IMR-90 (cell line): ENCODE data around the gene TGFB2. TPM values are rescaled to one million over a fixed set of nuclear protein-coding genes. Genes with fewer than 3 reads are reported as not detected.

Experiments used
- ATAC-seq: fragments of 200-7000 bp; cut with Tn5 transposase; 2 replicates; pipeline ENCODE4 v1.9.1; 2020; ENCODE audit warnings: low read depth, mild to moderate bottlenecking, moderate library complexity
- BruUV-seq: library from RNA; stranded (reverse); fragments of 400-500 nt; replicated peaks from 2 replicates; lab custom pipeline; 2021; lab: Mats Ljungman, UMichigan
- CTCF ChIA-PET: fragments of 300-600 bp; formaldehyde crosslinking; extraction: SDS; loops from one replicate; lab custom pipeline; 2021; ENCODE audit warnings: antibody characterized with exemption; lab: Yijun Ruan, JAX
- POLR2A ChIA-PET: fragments of 300-600 bp; sonication (Branson Sonifier 250); formaldehyde crosslinking; loops from one replicate; lab custom pipeline; 2022; ENCODE audit warnings: antibody characterized with exemption; ENCODE audit not compliant: unreplicated experiment; lab: Charles Lee
- DNase-seq: peaks from one replicate; pipeline ENCODE4 v3.0.0; 2013
- H2AFZ ChIP-seq: replicated peaks from 2 replicates; pipeline ENCODE3; 2013; ENCODE audit warnings: low read length, mild to moderate bottlenecking; ENCODE audit not compliant: poor library complexity
- H2AK5ac ChIP-seq: 2 replicates; pipeline ENCODE4 v1.6.1; 2013; ENCODE audit warnings: low read depth, low read length, inconsistent platforms
- H2AK9ac ChIP-seq: replicated peaks from 2 replicates; pipeline ENCODE3; 2013; ENCODE audit warnings: mild to moderate bottlenecking, low read depth, low read length, moderate library complexity; ENCODE audit not compliant: poor library complexity
- H2BK120ac ChIP-seq: 2 replicates; pipeline ENCODE4 v1.6.1; 2013; ENCODE audit warnings: low read depth, low read length, inconsistent platforms
- H2BK15ac ChIP-seq: 3 replicates; pipeline ENCODE4 v1.6.1; 2013; ENCODE audit warnings: low read depth, low read length, inconsistent platforms
- H2BK20ac ChIP-seq: 2 replicates; pipeline ENCODE4 v1.6.1; 2013; ENCODE audit warnings: low read depth, mild to moderate bottlenecking, inconsistent platforms, low read length, moderate library complexity
- H2BK5ac ChIP-seq: 2 replicates; pipeline ENCODE4 v1.6.1; 2013; ENCODE audit warnings: mild to moderate bottlenecking, low read depth, low read length, inconsistent platforms; ENCODE audit not compliant: poor library complexity, severe bottlenecking
- H3K14ac ChIP-seq: replicated peaks from 2 replicates; pipeline ENCODE4 v1.6.1; 2013; ENCODE audit warnings: low read depth, low read length, inconsistent platforms
- H3K18ac ChIP-seq: 2 replicates; pipeline ENCODE4 v1.6.1; 2013; ENCODE audit warnings: low read depth, low read length, control low read depth
- H3K23ac ChIP-seq: 2 replicates; pipeline ENCODE4 v1.6.1; 2013; ENCODE audit warnings: low read depth, low read length, inconsistent platforms
- H3K27ac ChIP-seq: 2 replicates; pipeline ENCODE4 v1.5.1; 2013; ENCODE audit warnings: mild to moderate bottlenecking, control low read depth, low read length; ENCODE audit not compliant: insufficient read depth
- H3K27me3 ChIP-seq: 2 replicates; pipeline ENCODE4 v1.6.1; 2013; ENCODE audit warnings: low read length; ENCODE audit not compliant: control insufficient read depth, insufficient read depth
- H3K36me3 ChIP-seq: 2 replicates; pipeline ENCODE4 v1.6.1; 2013; ENCODE audit warnings: low read length, mixed read lengths; ENCODE audit not compliant: control insufficient read depth, insufficient read depth
- H3K4ac ChIP-seq: 2 replicates; pipeline ENCODE4 v1.6.1; 2013; ENCODE audit warnings: low read depth, low read length, inconsistent platforms
- H3K4me1 ChIP-seq: 2 replicates; pipeline ENCODE4 v1.6.1; 2013; ENCODE audit warnings: low read length, mixed read lengths; ENCODE audit not compliant: control insufficient read depth, insufficient read depth
- H3K4me2 ChIP-seq: 2 replicates; pipeline ENCODE4 v1.6.1; 2013; ENCODE audit warnings: low read depth, mild to moderate bottlenecking, control low read depth, low read length, moderate library complexity
- H3K4me3 ChIP-seq: 2 replicates; pipeline ENCODE4 v1.5.1; 2013; ENCODE audit warnings: low read depth, mild to moderate bottlenecking, control low read depth, low read length, moderate library complexity; ENCODE audit not compliant: insufficient read depth
- H3K56ac ChIP-seq: 2 replicates; pipeline ENCODE4 v1.6.1; 2013; ENCODE audit warnings: low read length, inconsistent platforms; ENCODE audit not compliant: insufficient read depth; ENCODE audit errors: extremely low read depth
- H3K79me1 ChIP-seq, 2 experiments: 2 replicates each; pipeline ENCODE4 v1.6.1; 2013; ENCODE audit warnings: low read length in 2 of 2, inconsistent platforms in 1 of 2, low read depth in 1 of 2
- H3K9ac ChIP-seq: 2 replicates; pipeline ENCODE4 v1.6.1; 2013; ENCODE audit warnings: low read depth, low read length, control low read depth
- H3K9me1 ChIP-seq: 2 replicates; pipeline ENCODE4 v1.6.1; 2013; ENCODE audit warnings: low read length, inconsistent platforms; ENCODE audit not compliant: insufficient read depth
- H3K9me3 ChIP-seq: 2 replicates; pipeline ENCODE4 v1.6.1; 2013; ENCODE audit warnings: low read length; ENCODE audit not compliant: control insufficient read depth, insufficient read depth
- H4K20me1 ChIP-seq: 2 replicates; pipeline ENCODE4 v1.6.1; 2013; ENCODE audit warnings: low read length, inconsistent platforms; ENCODE audit not compliant: insufficient read depth
- H4K5ac ChIP-seq: 2 replicates; pipeline ENCODE4 v1.6.1; 2013; ENCODE audit warnings: mild to moderate bottlenecking, low read depth, low read length, control low read depth
- H4K8ac ChIP-seq, 2 experiments: 2 replicates each; pipeline ENCODE4 v1.6.1; 2013; ENCODE audit warnings: low read depth in 2 of 2, low read length in 2 of 2, control low read depth in 1 of 2, inconsistent platforms in 1 of 2
- H4K91ac ChIP-seq: 2 replicates; pipeline ENCODE4 v1.6.1; 2013; ENCODE audit warnings: low read depth, low read length, inconsistent platforms; ENCODE audit not compliant: insufficient read depth
- MAZ ChIP-seq: IDR thresholded peaks from 2 replicates; pipeline ENCODE4 v1.6.1; 2012; ENCODE audit warnings: low read depth, mild to moderate bottlenecking, low read length, improper control_type of control experiment, moderate library complexity, borderline replicate concordance
- USF2 ChIP-seq: fragments of 150-350 bp; IDR thresholded peaks from 2 replicates; pipeline ENCODE4 v1.6.1; 2017; ENCODE audit warnings: mild to moderate bottlenecking, antibody characterized with exemption, low read length, low read depth
- WGBS, 2 experiments: methylation state at CpG; one replicate each; pipeline versions ENCODE4 v1.1.5 to v1.1.7; 2013; ENCODE audit warnings: missing lambda C conversion rate in 2 of 2; ENCODE audit not compliant: insufficient read length in 1 of 2; ENCODE audit errors: extremely low coverage in 2 of 2; 5-methylcytosine and 5-hydroxymethylcytosine counted together
- dilution Hi-C: fragments of 300-500 bp; cut with HindIII; formaldehyde crosslinking; loops from one replicate; pipeline ENCODE4 v1.14.3; 2018; ENCODE audit warnings: low sequenced_read_pairs; ENCODE audit not compliant: unreplicated experiment
- in situ Hi-C: fragments of 300-500 bp; cut with MboI; formaldehyde crosslinking; loops from 3 replicates; pipeline ENCODE4 v1.14.3; 2019; ENCODE audit warnings: low sequenced_read_pairs, inconsistent platforms, mixed read lengths
- intact Hi-C: fragments of 100-400 bp; cut with micrococcal nuclease; formaldehyde crosslinking; loops from 2 replicates; pipeline ENCODE4 v1.10.0; 2022
- polyA plus RNA-seq, 3 experiments: library from polyadenylated mRNA; depleted of rRNA; stranded (reverse); fragments of >200 nt; gene quantifications; 2 replicates each; pipeline ENCODE4 v1.2.3, GENCODE V29; 2012; ENCODE audit warnings: low replicate concordance in 1 of 3
- total RNA-seq: library from RNA; depleted of rRNA; stranded (reverse); fragments of >200 nt; gene quantifications from 2 replicates; pipeline ENCODE4 v1.2.3, GENCODE V29; 2012

TGFB2 gene
- total and polyA plus RNA-seq, 2 of the 4 experiments (the other 2 are of a cell fraction) = 3.7 to 3.8 TPM

GRCh38 chr1:218403300-218403699 lies 58.2 kb downstream of the TGFB2 start:
- Histone ChIP-seq H3K4me3 (no peak overlapping the region), H4K5ac (no peak overlapping the region), H2BK5ac (no peak overlapping the region), H3K27me3 (no peaks in the 10 kb centered on the region), H3K36me3 (peaks cover 1% of the 10 kb centered on the region), H3K56ac (no peak overlapping the region), H3K79me1 (peaks cover 0 to 3% of the 10 kb centered on the region in 2 experiments; a peak in 2 of 4 replicates), H4K8ac (no peak overlapping the region), H2BK120ac (no peak overlapping the region), H3K4ac (no peak overlapping the region), H2AK9ac (no peak overlapping the region), H3K9me1 (no peaks in the 10 kb centered on the region), H3K27ac (no peak overlapping the region), H2BK15ac (no peak overlapping the region), H2BK20ac (no peak overlapping the region), H2AFZ (no peak overlapping the region), H3K18ac (no peak overlapping the region), H3K4me1 (peaks cover 9% of the 10 kb centered on the region; the same call in 1 of the 2 replicates), H3K14ac (no peak overlapping the region), H3K9me3 (no peaks in the 10 kb centered on the region), H3K9ac (no peak overlapping the region), H4K91ac (no peak overlapping the region), H3K4me2 (no peak overlapping the region), H4K20me1 (no peaks in the 10 kb centered on the region), H3K23ac (no peak overlapping the region), H2AK5ac (no peak overlapping the region)
- TF ChIP-seq MAZ = no peak
- no peak for TF ChIP-seq USF2
- dilution Hi-C loops (no loop called here), intact Hi-C loops (no loop called here), in situ Hi-C loops (no loop called here)
- POLR2A ChIA-PET = no interaction called here
- DNase-seq (no peak), ATAC-seq (no peak)
- no TSS peak for BruUV-seq
- WGBS, 2 experiments = 75% methylated on average over 2 of the region's 7 CpGs; no CpG with 5 or more reads in 1 of the 2 experiments
- CTCF ChIA-PET = no interaction called here
